CD4-positive, alpha-beta T cell treated with Interleukin-2 at 100 ng/mL for 4 hours (primary cell): Measurements from ENCODE around the gene CRK.
"Not testable (repeated sequence)": the region's sequence is repeated elsewhere in the genome, so short reads cannot be mapped to it uniquely, and the experiment has no call there.

ENCODE experiments used
- DNase-seq: peaks from one replicate; pipeline ENCODE4 v3.0.0-alpha.2; 2020; ENCODE audit warnings: low spot score

The CRK gene

GRCh38 chr17:1423456-1424135, 32.4 kb downstream of the CRK start:
- DNase-seq: no peak

GRCh38 chr17:1422885-1423284, 33.1 kb downstream of the CRK start:
- DNase-seq: no peak

GRCh38 chr17:1421470-1421869, 34.6 kb downstream of the CRK start:
- no peak for DNase-seq

GRCh38 chr17:1420981-1421380, 35.1 kb downstream of the CRK start:
- DNase-seq: no peak

GRCh38 chr17:1420163-1420562, 35.9 kb downstream of the CRK start:
- no peak for DNase-seq

- not testable (repeated sequence) for DNase-seq
These were observed 37.6 kb downstream of the CRK start for GRCh38 chr17:1418476-1418875.

GRCh38 chr17:1416414-1416813, 39.6 kb downstream of the CRK start:
- no peak for DNase-seq

GRCh38 chr17:1414634-1415033, 41.4 kb downstream of the CRK start:
- DNase-seq: no peak

GRCh38 chr17:1414001-1414574, 41.9 kb downstream of the CRK start:
- no peak for DNase-seq

- DNase-seq: no peak
These were observed 42.7 kb downstream of the CRK start for GRCh38 chr17:1413281-1413791.

GRCh38 chr17:1412185-1413110, 43.6 kb downstream of the CRK start:
- no peak for DNase-seq

- no peak for DNase-seq
These were observed 53.8 kb downstream of the CRK start for GRCh38 chr17:1402262-1402586.

- DNase-seq: peak; percentile 94
These were observed 56.1 kb downstream of the CRK start, which contains the start of gene YWHAE for GRCh38 chr17:1399679-1400512. YWHAE (minus strand) TSS chr17:1400222; CDS start chr17:1400110, 112 bp downstream.

- DNase-seq: peak; percentile 18
These were observed 56.9 kb downstream of the CRK start for GRCh38 chr17:1398931-1399678.

GRCh38 chr17:1398028-1398427, 58.0 kb downstream of the CRK start:
- DNase-seq: no peak

- DNase-seq: not testable (repeated sequence)
These were observed 60.0 kb downstream of the CRK start for GRCh38 chr17:1395876-1396665.

- no peak for DNase-seq
These were observed 64.5 kb downstream of the CRK start for GRCh38 chr17:1391577-1391976.

- DNase-seq: no peak
These were observed 65.3 kb downstream of the CRK start for GRCh38 chr17:1390432-1391367.
